COLO829 (cell line): ENCODE data around the gene FCGR3A.
"Not testable (repeated sequence)": the region's sequence is repeated elsewhere in the genome, so short reads cannot be mapped to it uniquely, and the experiment has no call there.

Source experiments
- DNase-seq: peaks from one replicate; pipeline ENCODE4 v3.0.0; 2012; ENCODE audit warnings: low spot score

The FCGR3A gene

GRCh38 chr1:161549652-161550051 is at the start of gene FCGR3A:
FCGR3A (minus strand) TSS chr1:161549818; CDS start chr1:161549736, 82 bp downstream.
- DNase-seq, result no peak

- DNase-seq, result not testable (repeated sequence)
These were observed 47.5 kb upstream of the FCGR3A start for GRCh38 chr1:161597077-161597476.

GRCh38 chr1:161595583-161595982 is 46.0 kb upstream of the FCGR3A start:
- DNase-seq, result not testable (repeated sequence)

- not testable (repeated sequence) for DNase-seq
These were observed 45.6 kb upstream of the FCGR3A start for GRCh38 chr1:161595173-161595572.

GRCh38 chr1:161594269-161594984 is 44.8 kb upstream of the FCGR3A start:
- peak; percentile 80 for DNase-seq

GRCh38 chr1:161593092-161593755 is 43.6 kb upstream of the FCGR3A start:
- not testable (repeated sequence) for DNase-seq

- DNase-seq, result not testable (repeated sequence)
These were observed 43.0 kb upstream of the FCGR3A start for GRCh38 chr1:161592586-161592985.

- not testable (repeated sequence) for DNase-seq
These were observed 40.3 kb upstream of the FCGR3A start for GRCh38 chr1:161589920-161590319.

- DNase-seq, result not testable (repeated sequence)
These were observed 39.7 kb upstream of the FCGR3A start for GRCh38 chr1:161589365-161589764.

GRCh38 chr1:161588596-161588995 is 39.0 kb upstream of the FCGR3A start:
- DNase-seq, result not testable (repeated sequence)

- DNase-seq, result not testable (repeated sequence)
These were observed 33.3 kb upstream of the FCGR3A start for GRCh38 chr1:161582882-161583281.

GRCh38 chr1:161580879-161581537 is 31.4 kb upstream of the FCGR3A start:
- DNase-seq, result not testable (repeated sequence)

- not testable (repeated sequence) for DNase-seq
These were observed 30.4 kb upstream of the FCGR3A start for GRCh38 chr1:161579856-161580507.

GRCh38 chr1:161576676-161577075 is 27.1 kb upstream of the FCGR3A start:
- not testable (repeated sequence) for DNase-seq

GRCh38 chr1:161571703-161572102 is 22.1 kb upstream of the FCGR3A start:
- not testable (repeated sequence) for DNase-seq

- not testable (repeated sequence) for DNase-seq
These were observed 17.0 kb upstream of the FCGR3A start for GRCh38 chr1:161566602-161566960.

GRCh38 chr1:161563522-161563921 is 13.9 kb upstream of the FCGR3A start:
- not testable (repeated sequence) for DNase-seq

GRCh38 chr1:161562441-161562840 is 12.8 kb upstream of the FCGR3A start:
- DNase-seq, result not testable (repeated sequence)

- DNase-seq, result not testable (repeated sequence)
These were observed 11.5 kb upstream of the FCGR3A start for GRCh38 chr1:161560960-161561715.

- DNase-seq, result not testable (repeated sequence)
These were observed 8.2 kb upstream of the FCGR3A start for GRCh38 chr1:161557506-161558450.
